ENCODE measurements around the gene PRDM5.
"Not testable (repeated sequence)": the region's sequence is repeated elsewhere in the genome, so short reads cannot be mapped to it uniquely, and the experiment has no call there.

PRDM5 gene

DNA sequence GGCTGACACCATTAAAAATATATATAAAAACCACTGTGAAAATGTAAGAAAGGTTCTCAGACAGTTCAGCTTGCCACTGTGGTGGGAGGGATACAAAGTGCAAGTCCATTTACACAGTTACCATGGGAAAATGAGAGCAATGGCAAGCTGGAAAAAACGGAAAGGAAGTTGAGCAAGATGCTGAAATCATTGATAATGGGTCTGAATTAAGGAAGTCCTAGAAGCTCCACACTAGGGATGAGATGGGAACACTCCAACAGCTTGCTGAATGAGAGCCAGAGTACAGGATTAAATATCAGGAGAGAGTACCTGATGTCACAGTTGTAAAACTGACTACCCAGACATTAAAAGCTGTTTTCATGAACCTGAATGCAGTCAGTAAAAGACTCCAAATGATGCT lies 218.6 kb downstream of the PRDM5 start:
- DNase-seq (ENCODE audit: low spot score): no peak

GRCh38 chr4:120699354-120699753 lies 223.2 kb downstream of the PRDM5 start:
- DNase-seq (ENCODE audit: low spot score): no peak

GRCh38 chr4:120694973-120695372 lies 227.6 kb downstream of the PRDM5 start:
- no peak for DNase-seq (ENCODE audit: low spot score)

GRCh38 chr4:120693816-120694215 lies 228.7 kb downstream of the PRDM5 start:
- no peak for DNase-seq (ENCODE audit: low spot score)

- DNase-seq (ENCODE audit: low spot score): no peak
Observed at GRCh38 chr4:120692964-120693363, 229.6 kb downstream of the PRDM5 start.

DNA sequence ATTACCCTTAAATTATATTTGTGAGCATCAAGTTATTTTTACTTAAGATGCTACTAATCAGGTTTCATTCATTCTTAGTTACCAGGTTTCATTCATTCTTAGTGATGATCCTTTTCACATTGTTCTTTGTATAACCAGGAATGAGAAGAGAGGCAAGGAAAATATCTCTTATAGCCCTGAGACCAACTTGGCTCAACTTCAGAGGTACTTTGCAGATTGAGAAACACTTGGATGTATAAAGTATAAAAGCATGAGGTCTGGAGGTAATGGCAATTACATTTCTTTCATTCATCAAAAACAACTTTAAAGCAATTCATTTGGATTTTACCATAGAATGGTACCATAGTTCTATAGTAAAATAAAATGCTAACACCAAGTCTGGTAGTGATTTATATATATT lies 231.0 kb downstream of the PRDM5 start:
- no peak for DNase-seq (ENCODE audit: low spot score)

DNA sequence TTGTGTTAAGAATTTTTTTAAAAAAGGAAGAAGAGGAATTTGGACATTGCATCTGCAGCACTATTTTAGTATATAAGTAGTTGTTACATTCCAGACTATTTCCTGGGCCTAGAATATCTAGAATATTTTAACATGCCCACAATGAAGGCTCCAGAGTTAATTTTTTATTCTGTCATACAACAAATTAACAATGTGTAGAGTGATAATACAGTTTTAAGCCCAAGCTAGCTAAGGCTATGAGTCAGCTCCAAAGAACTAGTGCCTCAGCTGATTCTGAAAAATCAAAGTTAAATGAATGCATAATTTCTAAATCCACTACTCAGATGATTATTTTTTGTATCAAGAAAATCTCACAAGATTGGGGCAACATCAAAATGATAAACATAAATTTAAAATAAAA lies 231.4 kb downstream of the PRDM5 start:
- no peak for DNase-seq (ENCODE audit: low spot score)

DNA sequence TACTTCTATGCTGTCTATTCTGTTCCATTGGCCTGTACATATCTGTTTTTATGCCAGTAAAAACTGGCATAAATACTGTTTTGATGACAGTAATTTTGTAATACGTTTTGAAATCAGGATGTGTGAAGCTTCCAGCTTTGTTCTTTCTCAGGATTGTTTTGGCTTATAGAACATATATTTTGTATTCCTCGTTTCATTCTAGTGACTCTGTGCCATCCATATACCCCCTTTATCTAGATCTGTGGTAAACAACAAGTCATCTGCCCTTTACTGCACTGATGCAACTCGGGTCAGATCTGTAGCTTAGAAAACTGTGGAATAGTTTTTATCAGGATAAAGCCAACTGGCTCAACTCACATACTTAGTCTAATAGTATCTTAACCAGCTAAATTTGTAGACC lies 233.7 kb downstream of the PRDM5 start:
- DNase-seq (ENCODE audit: low spot score): no peak

DNA sequence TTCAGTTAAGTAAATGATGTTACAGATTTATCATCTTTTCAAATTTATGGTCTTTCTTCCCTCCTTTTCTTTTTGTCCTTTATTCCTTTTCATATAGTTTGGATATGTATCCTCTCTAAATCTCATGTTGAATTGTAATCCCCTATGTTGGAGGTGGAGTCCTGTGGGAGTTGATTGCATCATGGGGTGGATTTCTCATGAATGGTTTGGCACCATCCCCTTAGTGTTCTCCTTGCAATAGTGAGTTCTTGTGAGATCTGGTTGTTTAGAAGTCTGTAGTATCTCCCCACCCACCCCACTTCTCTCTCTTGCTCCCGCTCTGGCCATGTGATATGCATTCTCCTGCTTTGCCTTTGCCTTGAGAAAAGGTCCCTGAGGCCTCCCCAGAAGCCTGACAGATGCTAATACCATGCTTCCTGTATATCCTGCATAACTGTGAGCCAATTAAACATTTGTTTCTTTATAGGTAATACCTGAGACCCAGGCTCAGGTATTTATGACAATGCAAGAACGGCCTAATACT lies 236.7 kb downstream of the PRDM5 start:
- DNase-seq (ENCODE audit: low spot score): no peak

DNA sequence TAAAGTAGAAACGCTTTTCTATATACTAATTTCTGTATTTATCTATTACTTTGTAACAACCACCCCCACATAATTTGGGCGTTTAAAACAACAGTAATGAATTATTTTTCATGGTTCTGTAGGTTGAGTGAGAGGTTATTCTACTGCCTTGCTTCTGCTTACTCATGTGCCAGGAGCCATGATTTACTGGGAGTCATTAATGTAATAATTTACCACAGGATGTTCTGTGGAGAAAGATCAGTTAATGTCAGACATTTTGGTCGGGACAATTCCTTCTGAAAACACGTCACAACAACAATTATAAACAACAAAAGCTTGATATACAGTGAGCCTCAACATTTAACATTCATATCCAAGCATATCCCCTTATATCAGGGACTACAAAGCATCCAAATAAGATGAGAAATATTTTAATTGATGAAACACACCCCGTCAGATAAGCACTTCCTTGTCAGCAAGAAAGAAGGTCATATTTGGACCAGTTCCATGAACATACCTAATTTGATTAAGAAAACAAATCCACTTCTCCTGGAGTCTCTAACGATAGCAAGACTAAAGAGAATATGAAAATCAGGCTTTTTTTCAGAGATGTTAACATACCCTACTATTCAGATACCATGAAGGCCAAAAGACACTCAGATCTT lies 238.5 kb downstream of the PRDM5 start:
- no peak for DNase-seq (ENCODE audit: low spot score)

DNA sequence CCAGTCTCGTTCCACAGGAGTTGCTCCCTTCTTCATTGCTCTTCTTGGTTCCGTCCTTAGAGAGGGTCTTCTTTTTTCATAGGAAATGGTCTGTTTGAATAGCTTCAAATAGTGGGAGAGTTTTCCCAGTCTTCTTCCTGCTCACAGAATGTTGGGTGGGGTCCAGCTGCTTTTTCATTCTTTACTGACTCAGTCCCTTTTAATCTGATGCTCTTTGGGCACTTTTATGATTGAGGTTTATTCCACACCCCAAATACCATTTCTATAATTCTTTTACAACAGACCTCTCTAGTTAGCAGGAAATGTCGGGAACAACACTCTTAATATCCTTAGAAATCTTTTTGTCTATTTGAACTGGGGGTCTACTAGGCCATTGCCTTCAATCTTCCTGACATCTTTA lies 239.5 kb downstream of the PRDM5 start:
- no peak for DNase-seq (ENCODE audit: low spot score)

- no peak for DNase-seq (ENCODE audit: low spot score)
Observed at GRCh38 chr4:120680647-120681228, 241.8 kb downstream of the PRDM5 start.

DNA sequence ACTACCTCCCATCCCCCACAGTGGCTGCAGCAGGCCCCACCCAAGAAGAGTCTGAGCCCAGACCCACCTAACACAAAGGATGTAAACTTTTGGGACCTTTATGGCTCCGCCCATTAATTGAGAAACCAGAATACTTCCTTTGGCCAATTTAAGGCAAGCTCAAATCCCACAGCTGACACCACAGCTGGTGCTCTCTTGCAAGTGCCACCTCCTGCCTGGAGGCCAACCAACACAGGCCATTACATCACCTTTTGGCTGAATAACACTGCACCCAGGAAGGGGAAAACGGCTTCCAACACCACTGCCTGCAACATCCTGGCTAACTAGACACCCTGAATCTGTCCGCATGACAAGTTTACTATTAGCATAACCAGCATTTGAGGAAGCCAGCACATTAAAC lies 248.8 kb downstream of the PRDM5 start:
- no peak for DNase-seq (ENCODE audit: low spot score)

GRCh38 chr4:120672558-120673147 lies 249.9 kb downstream of the PRDM5 start:
- DNase-seq (ENCODE audit: low spot score): no peak

DNA sequence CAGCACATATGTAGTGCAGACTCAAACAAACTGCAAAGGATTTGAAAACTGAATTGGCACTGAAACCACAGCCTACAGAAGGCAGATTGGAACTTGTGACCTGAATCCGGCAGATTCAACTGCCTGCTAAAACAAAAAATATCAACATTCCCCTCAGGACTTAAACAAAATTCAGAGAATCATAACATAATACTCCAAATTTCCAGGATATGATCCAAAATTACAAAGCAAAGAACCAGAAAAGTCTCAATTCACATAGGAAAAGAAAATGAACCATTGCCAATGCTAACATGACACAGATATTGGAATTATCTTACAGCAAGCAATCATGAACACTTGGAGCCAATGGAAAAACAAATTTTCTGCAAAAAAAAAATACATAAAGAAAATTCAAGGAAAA lies 250.4 kb downstream of the PRDM5 start:
- no peak for DNase-seq (ENCODE audit: low spot score)

DNA sequence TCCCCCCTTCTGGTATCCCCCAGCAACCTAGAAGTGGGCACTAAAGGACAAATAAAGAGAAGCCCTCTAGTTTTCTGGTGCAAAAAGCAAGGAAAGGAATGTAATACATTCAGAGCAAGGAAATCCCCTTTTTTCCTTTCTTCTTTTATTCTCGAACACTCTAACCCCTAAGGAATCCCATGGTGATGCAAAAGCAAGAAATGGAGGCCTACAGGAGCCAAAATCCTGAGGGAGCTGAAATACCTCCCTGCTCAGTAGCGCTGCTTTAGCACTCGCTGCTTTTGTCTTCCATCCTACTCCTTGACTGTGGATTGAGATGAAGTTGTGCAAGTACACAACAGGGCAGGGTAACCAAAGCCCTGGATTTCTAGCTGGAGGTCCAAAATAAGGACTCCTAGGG lies 251.0 kb downstream of the PRDM5 start:
- DNase-seq (ENCODE audit: low spot score): no peak

GRCh38 chr4:120667102-120667501 lies 255.4 kb downstream of the PRDM5 start:
- no peak for DNase-seq (ENCODE audit: low spot score)

DNA sequence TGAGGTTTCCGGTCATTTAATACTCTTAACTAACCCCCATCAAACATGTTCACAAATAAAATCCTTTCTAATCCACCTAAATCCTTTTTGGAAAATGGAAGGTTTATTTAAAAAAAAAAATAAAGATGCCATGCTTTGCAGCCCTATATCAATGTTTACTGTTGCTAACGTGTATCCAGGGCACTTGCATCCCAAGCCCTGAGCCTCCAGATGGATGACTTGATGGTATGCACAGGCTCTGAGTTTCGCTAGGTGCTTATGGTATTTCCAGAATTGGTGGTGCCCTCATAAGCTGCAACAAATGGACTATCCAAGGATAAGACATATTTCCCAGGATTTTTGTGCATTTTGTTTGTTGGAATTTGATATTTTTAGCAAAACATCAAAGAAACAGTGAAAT lies 257.7 kb downstream of the PRDM5 start:
- no peak for DNase-seq (ENCODE audit: low spot score)

DNA sequence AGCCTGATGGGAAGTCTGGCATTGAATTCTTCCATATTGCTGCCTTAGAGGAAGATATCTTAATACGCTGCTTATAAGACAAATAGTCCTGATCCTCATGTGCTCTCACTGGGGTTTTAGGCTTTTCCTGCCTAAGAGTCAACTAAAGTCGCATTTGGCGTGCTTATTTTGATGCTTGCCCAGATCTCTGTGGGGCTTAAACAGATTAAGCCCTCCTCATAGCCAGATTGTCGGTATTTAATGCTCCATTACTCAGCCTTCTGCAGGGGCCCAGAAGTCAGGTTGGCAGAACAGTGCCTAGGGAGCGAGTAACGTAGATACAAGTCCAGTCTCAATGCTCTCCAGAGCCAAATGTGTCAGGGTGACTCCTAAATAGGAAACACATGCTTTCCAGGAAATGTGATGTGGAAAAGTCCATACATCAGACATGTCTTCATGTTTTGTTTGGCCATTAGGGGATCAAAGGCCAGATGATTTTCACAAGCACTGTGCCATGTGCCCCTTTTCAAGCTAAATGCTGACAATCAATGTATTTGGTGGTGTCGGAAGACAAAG lies 262.8 kb downstream of the PRDM5 start:
- DNase-seq (ENCODE audit: low spot score): no peak

- DNase-seq (ENCODE audit: low spot score): no peak
Observed at GRCh38 chr4:120658772-120659171, 263.8 kb downstream of the PRDM5 start.

DNA sequence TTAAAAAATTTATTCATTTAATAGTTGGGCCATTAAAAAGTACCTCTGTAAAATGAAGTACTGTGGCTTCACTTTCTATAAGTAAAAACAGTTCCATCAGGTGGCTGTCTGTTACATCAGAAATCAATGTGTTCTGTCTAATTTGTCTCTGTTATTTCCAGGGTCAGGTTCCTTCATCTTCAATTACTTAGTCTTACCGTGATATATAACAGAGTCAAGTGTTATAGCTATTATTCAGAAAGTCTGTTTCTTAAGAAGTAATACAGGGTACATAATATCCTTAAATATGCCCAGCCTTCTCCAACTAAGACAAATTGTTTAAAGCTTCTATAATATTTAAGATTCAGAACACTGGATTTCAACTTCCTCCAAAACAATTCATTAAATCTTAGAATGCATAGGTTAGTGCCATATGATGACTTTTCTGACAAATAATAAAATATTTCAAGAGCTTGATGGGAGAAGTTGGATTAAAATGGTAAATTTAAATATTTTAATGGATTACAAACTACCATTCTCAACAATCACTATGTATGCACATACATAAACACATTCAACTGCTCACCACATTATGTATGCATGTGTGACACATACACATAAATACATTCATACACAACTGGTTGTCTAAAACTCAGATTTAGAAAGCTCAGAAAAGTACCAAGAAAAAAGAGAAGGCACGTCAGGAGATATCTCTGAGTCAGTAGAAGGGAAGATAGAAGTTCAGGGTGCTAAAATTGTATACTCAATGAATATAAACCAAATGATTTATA lies 268.5 kb downstream of the PRDM5 start:
- no peak for DNase-seq (ENCODE audit: low spot score)

- DNase-seq (ENCODE audit: low spot score): not testable (repeated sequence)
Observed at GRCh38 chr4:120648336-120648735, 274.2 kb downstream of the PRDM5 start.

Measured in putamen (tissue), 1 donor.